ENCODE results near the gene CFAP210.

GRCh38 chr2:169676850-169677249 lies 17.4 kb downstream of the CFAP210 start:
- TF ChIP-seq, protein P1, sequence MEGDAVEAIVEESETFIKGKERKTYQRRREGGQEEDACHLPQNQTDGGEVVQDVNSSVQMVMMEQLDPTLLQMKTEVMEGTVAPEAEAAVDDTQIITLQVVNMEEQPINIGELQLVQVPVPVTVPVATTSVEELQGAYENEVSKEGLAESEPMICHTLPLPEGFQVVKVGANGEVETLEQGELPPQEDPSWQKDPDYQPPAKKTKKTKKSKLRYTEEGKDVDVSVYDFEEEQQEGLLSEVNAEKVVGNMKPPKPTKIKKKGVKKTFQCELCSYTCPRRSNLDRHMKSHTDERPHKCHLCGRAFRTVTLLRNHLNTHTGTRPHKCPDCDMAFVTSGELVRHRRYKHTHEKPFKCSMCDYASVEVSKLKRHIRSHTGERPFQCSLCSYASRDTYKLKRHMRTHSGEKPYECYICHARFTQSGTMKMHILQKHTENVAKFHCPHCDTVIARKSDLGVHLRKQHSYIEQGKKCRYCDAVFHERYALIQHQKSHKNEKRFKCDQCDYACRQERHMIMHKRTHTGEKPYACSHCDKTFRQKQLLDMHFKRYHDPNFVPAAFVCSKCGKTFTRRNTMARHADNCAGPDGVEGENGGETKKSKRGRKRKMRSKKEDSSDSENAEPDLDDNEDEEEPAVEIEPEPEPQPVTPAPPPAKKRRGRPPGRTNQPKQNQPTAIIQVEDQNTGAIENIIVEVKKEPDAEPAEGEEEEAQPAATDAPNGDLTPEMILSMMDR (IDR thresholded peaks at IDR 0.05), result no peak
- TF ChIP-seq POLR2A (IDR thresholded peaks at IDR 0.05), result no peak
